T-cell (primary cell): ENCODE measurements around the gene TAPBP. TPM values are rescaled to one million over a fixed set of nuclear protein-coding genes. Genes with fewer than 3 reads are reported as not detected.
A peak's percentile ranks its signal among the peaks of the same experiment; 100 is the strongest.

Experiments
- ATAC-seq, 4 experiments: fragments of 200-7000 bp in 3 of 4; fragments of 150-1000 bp in 1 of 4; cut with Tn5 transposase; replicated peaks in 1 of 4; 1 replicate in 3 of 4; 2 replicates in 1 of 4; pipeline ENCODE4 v1.10.0; 2021; ENCODE audit warnings: moderate library complexity in 3 of 4, mild to moderate bottlenecking in 2 of 4, moderate number of reproducible peaks in 1 of 4
- CTCF ChIA-PET, 2 donors: fragments of 300-600 bp; sonication (Branson Sonifier 250); formaldehyde crosslinking; loops; one replicate each; lab custom pipeline; 2022; ENCODE audit warnings: antibody characterized with exemption in 2 of 2; lab: Charles Lee
- POLR2A ChIA-PET, 2 donors: fragments of 300-600 bp; sonication (Branson Sonifier 250); formaldehyde crosslinking; loops; one replicate each; lab custom pipeline; 2022; ENCODE audit warnings: antibody characterized with exemption in 2 of 2; lab: Charles Lee
- DNase-seq, 35 experiments: peaks; one replicate each; pipeline versions ENCODE4 v3.0.0 to v3.0.0-alpha.2; 2013 to 2023
- H3K27ac ChIP-seq: one replicate; pipeline ENCODE4 v1.5.1; 2013; ENCODE audit warnings: low read length
- H3K27me3 ChIP-seq, 2 experiments: replicated peaks in 1 of 2; 1 replicate in 1 of 2; 2 replicates in 1 of 2; pipeline versions ENCODE4 v1.6.1 to v1.7.0; 2013; ENCODE audit warnings: low read length in 1 of 2, mixed read lengths in 1 of 2; ENCODE audit not compliant: control insufficient read depth in 2 of 2, insufficient read depth in 2 of 2; ENCODE audit errors: extremely low read depth in 1 of 2
- H3K36me3 ChIP-seq, 2 donors: 1 replicate in 1 of 2; 2 replicates in 1 of 2; pipeline versions ENCODE4 v1.6.1 to v1.7.0; 2013; ENCODE audit warnings: low read length in 1 of 2; ENCODE audit not compliant: control insufficient read depth in 2 of 2, insufficient read depth in 1 of 2; ENCODE audit errors: extremely low read depth in 1 of 2
- H3K4me1 ChIP-seq, 2 experiments: 1 replicate in 1 of 2; 2 replicates in 1 of 2; pipeline versions ENCODE4 v1.6.1 to v1.7.0; 2013; ENCODE audit warnings: low read length in 2 of 2, mixed read lengths in 1 of 2; ENCODE audit not compliant: insufficient read depth in 2 of 2, control insufficient read depth in 1 of 2; ENCODE audit errors: extremely low read depth in 1 of 2
- H3K4me3 ChIP-seq, 2 donors: 1 replicate in 1 of 2; 2 replicates in 1 of 2; pipeline versions ENCODE4 v1.5.1 to v1.7.0; 2013; ENCODE audit warnings: mild to moderate bottlenecking in 2 of 2, low read length in 1 of 2, moderate library complexity in 1 of 2; ENCODE audit not compliant: control insufficient read depth in 1 of 2; ENCODE audit errors: extremely low read depth in 1 of 2
- H3K9me3 ChIP-seq: 2 replicates; pipeline ENCODE4 v1.7.0; 2013
- H3K27ac Mint-ChIP-seq, 2 donors: one replicate each; pipeline ENCODE4 v1.8.0; 2020 to 2021; ENCODE audit warnings: mild to moderate bottlenecking in 2 of 2, mixed read lengths in 2 of 2
- H3K27me3 Mint-ChIP-seq, 2 donors: one replicate each; pipeline ENCODE4 v1.8.0; 2021 to 2022; ENCODE audit warnings: mixed read lengths in 2 of 2
- H3K36me3 Mint-ChIP-seq: one replicate; pipeline ENCODE4 v1.8.0; 2021; ENCODE audit warnings: mixed read lengths
- H3K4me1 Mint-ChIP-seq, 3 donors: one replicate each; pipeline ENCODE4 v1.8.0; 2020 to 2022; ENCODE audit warnings: mixed read lengths in 3 of 3, mild to moderate bottlenecking in 1 of 3
- H3K4me3 Mint-ChIP-seq, 3 donors: one replicate each; pipeline ENCODE4 v1.8.0; 2020 to 2022; ENCODE audit warnings: mild to moderate bottlenecking in 3 of 3, mixed read lengths in 3 of 3, moderate library complexity in 3 of 3
- H3K9me3 Mint-ChIP-seq, 3 donors: one replicate each; pipeline ENCODE4 v1.8.0; 2020 to 2022; ENCODE audit warnings: mixed read lengths in 3 of 3
- WGBS: methylation state at CpG from one replicate; pipeline ENCODE4 v1.1.5; 2013; ENCODE audit warnings: missing lambda C conversion rate; ENCODE audit not compliant: insufficient coverage; 5-methylcytosine and 5-hydroxymethylcytosine counted together
- total RNA-seq, 35 experiments: library from RNA in 6 of 35; stranded (reverse) in 6 of 35; fragments of 120-200 nt in 1 of 35; gene quantifications; one replicate each; pipeline versions ENCODE4 v1.2.1 to v1.2.4 and lab custom pipeline; 2013 to 2026

TAPBP gene
- total RNA-seq, 5 donors from 2014 or later (not counting 1 experiment from before 2014, with no cell fraction given), result 224 to 271 (median 254) TPM

DNA sequence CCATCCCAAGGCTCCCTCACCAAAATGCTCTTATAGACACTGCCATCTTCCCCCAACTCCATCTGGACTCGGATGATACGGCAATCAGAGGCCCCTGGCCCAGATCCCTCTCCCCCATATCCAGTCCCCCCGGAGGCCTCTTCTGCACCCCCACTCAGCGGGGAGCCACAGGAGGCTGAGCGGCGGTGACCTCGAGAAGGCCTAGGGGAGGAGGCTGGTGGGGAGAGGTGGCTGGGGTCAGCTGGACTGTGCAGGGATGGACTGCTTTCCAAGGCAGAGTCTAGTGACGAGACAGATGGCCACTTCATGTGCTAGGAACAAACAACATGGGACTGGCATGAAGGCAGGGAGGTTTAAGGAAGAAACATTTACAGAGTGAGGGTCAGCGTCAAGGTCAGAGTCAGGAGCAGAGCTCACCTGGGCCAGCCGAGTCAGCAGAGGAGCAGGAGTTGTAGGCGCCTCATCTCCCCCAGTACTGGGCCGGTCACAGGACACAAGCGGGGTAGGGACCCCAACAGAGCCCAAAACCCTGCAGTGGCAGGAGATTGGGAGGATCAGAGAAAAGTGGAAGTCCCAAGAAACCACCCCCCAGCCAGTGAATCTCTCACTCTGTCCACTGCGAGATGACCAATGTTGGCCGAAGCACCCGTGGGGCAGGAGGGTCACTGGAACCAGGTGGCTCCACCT is 20.7 kb downstream of the TAPBP start:
- no peaks in the 10 kb centered on the region for H3K9me3 Mint-ChIP-seq
- H3K36me3 Mint-ChIP-seq, result peaks cover 33% of the 10 kb centered on the region
- H3K27me3 Mint-ChIP-seq, result no peaks in the 10 kb centered on the region

DNA sequence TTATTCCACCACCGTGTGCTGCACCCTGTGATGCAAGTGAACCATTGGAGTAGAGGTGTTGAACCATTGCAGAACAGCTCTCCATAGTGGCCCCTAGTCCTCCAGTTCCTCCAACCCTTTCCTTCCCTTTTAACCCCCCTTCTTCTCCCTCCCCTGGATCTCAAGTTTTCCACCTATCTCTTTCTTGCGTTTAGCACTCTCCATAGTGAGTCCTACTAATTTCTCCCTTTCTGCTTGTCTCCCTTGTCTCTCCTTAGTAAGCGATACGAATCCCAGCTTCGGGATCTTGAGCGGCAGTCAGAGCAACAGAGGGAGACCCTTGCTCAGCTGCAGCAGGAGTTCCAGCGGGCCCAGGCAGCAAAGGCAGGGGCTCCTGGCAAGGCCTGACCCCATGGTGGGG is 23.4 kb downstream of the TAPBP start:
- Histone ChIP-seq H3K4me3 (peak overlapping the region in 1 of 2 donors; percentile 97), H3K27ac (peak overlapping the region; percentile 65), H3K36me3 (peaks cover 8 to 54% of the 10 kb centered on the region in 2 donors), H3K4me1 (peaks cover 13 to 33% of the 10 kb centered on the region in 2 experiments), H3K27me3 (no peaks in the 10 kb centered on the region), H3K9me3 (no peaks in the 10 kb centered on the region)
- DNase-seq (no peak), ATAC-seq (no peak)
- H3K4me1 Mint-ChIP-seq, result peaks cover 44 to 51% (median 47%) of the 10 kb centered on the region in 3 donors
- peak overlapping the region; percentile 92 to 96 for H3K27ac Mint-ChIP-seq
- WGBS, result 100% methylated on average over 1 of the region's 7 CpGs
- H3K4me3 Mint-ChIP-seq, result peak overlapping the region; percentile 93 to 96 (median 96)
- no peaks in the 10 kb centered on the region for H3K9me3 Mint-ChIP-seq
- no peaks in the 10 kb centered on the region for H3K27me3 Mint-ChIP-seq
- peaks cover 39% of the 10 kb centered on the region for H3K36me3 Mint-ChIP-seq
- ChIA-PET POLR2A (interaction anchor here in 1 of 2 donors (2.8 kb wide), 1 partner anchor 13 kb away, joined by 10 read pairs; the partner anchor contains the start of gene B3GALT4), CTCF (interaction anchor here in 1 of 2 donors (1.0 kb wide), 1 partner anchor 9 kb away, joined by 3 read pairs; no protein-coding TSS in a partner anchor)

More for the DNA sequence above, 20.7 kb downstream of the TAPBP start:
- no peak overlapping the region for H3K4me3 Mint-ChIP-seq
- H3K9me3 ChIP-seq, result no peaks in the 10 kb centered on the region
- H3K4me1 Mint-ChIP-seq, result peaks cover 44 to 55% (median 48%) of the 10 kb centered on the region in 3 donors
- no peak overlapping the region for H3K27ac ChIP-seq
- ChIA-PET CTCF (no interaction called here), POLR2A (no interaction called here)
- H3K4me1 ChIP-seq, result peaks cover 15 to 38% of the 10 kb centered on the region in 2 experiments
- H3K4me3 ChIP-seq, result no peak overlapping the region
- ATAC-seq (no peak), DNase-seq (no peak)
- WGBS, result 100% methylated on average over 3 of the region's 16 CpGs
- H3K36me3 ChIP-seq, result peaks cover 3 to 61% of the 10 kb centered on the region in 2 donors
- no peaks in the 10 kb centered on the region for H3K27me3 ChIP-seq
- no peak overlapping the region for H3K27ac Mint-ChIP-seq

GRCh38 chr6:33289784-33290315 is 24.0 kb downstream of the TAPBP start:
- H3K27ac ChIP-seq, result peak overlapping the region; percentile 65
- ChIA-PET CTCF (interaction anchor here (0.5 to 2.4 kb wide), 9 partner anchors 9 to 435 kb away, joined by 4 to 11 read pairs (median 6); partner anchors contain the start of genes ZBTB22 (in 2 of the 2), B3GALT4 (in 1 of the 2), RPS18 (in 1 of the 2) and VPS52 (in 1 of the 2)), POLR2A (interaction anchor here (0.5 to 2.8 kb wide), 5 partner anchors 12 to 56 kb away, joined by 3 to 10 read pairs (median 3); partner anchors contain the start of gene B3GALT4 (in 2 of the 2))
- H3K36me3 ChIP-seq, result peaks cover 8 to 52% of the 10 kb centered on the region in 2 donors
- H3K4me1 ChIP-seq, result peaks cover 13 to 33% of the 10 kb centered on the region in 2 experiments
- WGBS, result 0% methylated on average over 4 of the region's 14 CpGs
- peak overlapping the region; percentile 82 to 97 for H3K4me3 ChIP-seq
- no peaks in the 10 kb centered on the region for H3K9me3 ChIP-seq
- Mint-ChIP-seq H3K4me1 (peaks cover 44 to 50% (median 47%) of the 10 kb centered on the region in 3 donors), H3K9me3 (no peaks in the 10 kb centered on the region), H3K36me3 (peaks cover 39% of the 10 kb centered on the region), H3K4me3 (peak overlapping the region; percentile 93 to 96 (median 96)), H3K27ac (peak overlapping the region; percentile 92 to 96), H3K27me3 (no peaks in the 10 kb centered on the region)
- DNase-seq, result no peak
- peak in 1 of 4 experiments; percentile 25 for ATAC-seq
- H3K27me3 ChIP-seq, result no peaks in the 10 kb centered on the region

DNA sequence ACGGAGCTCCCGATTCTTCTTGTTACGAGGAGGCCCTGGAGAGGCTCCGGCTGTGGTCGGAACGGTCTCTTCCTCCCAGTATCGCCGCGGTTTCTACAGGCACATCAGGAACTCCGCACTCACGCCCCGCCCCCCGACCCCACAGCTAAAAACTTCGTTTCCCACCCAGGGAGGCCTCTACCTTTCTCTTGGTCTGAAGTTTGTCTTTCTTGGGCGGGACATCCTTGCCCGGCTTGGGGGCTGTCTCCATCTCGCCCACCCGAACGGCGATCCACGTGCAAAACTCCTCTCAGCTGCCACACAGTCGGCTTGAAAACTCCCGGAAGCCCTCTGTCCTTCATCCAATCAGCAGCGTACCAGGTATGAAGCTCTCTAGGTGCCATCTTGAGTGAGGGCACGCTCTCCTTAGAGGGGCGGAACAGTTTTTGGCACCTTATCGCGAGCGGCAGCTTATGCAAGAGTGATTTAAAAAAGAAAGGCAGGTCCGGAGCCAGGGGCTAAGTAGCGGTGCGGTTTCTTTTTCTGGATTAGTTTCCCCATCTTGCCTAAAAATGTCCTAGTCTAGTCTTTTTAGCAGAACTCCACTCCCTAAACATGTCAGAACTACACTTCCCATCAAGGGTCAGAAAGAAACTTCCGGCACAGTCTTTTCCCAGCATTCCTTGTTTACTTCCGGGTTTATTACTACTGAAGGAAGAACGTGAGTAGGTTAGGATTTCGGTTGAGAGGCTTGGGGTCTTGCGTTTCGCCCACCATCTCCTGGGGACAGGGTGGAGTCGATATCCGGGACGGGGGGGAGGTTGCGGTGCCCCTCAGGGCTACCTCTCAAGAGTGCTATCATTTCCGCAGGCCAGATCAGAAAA is 24.7 kb downstream of the TAPBP start, which contains the start of the genes PFDN6 and WDR46:
Gene PFDN6, plus strand, starts transcription at position 681 of the 863 bp plus-strand sequence. CDS start 256 bp downstream, outside the sequence.
Gene WDR46, minus strand, starts transcription at position 319 of the 863 bp plus-strand sequence. Its CDS starts 69 bp downstream, at position 250.
- peak; percentile 67 to 90 (median 82) for DNase-seq
- Histone ChIP-seq H3K36me3 (peaks cover 8 to 46% of the 10 kb centered on the region in 2 donors), H3K27ac (peak within 1 kb of the TSS; percentile 65), H3K9me3 (no peaks in the 10 kb centered on the region), H3K4me3 (peak within 1 kb of the TSS; percentile 82 to 97), H3K27me3 (no peaks in the 10 kb centered on the region), H3K4me1 (peaks cover 13 to 33% of the 10 kb centered on the region in 2 experiments)
- WGBS, result 0% methylated on average over 37 of the region's 43 CpGs
- Mint-ChIP-seq H3K4me3 (peak within 1 kb of the TSS; percentile 93 to 96 (median 96)), H3K36me3 (peaks cover 42% of the 10 kb centered on the region), H3K27me3 (no peaks in the 10 kb centered on the region), H3K9me3 (no peaks in the 10 kb centered on the region), H3K4me1 (peaks cover 44 to 50% (median 49%) of the 10 kb centered on the region in 3 donors), H3K27ac (peak within 1 kb of the TSS; percentile 92 to 96)
- POLR2A ChIA-PET, result interaction anchor here (0.5 to 2.8 kb wide), 8 partner anchors 8 to 57 kb away, joined by 3 to 10 read pairs (median 4); partner anchors contain the start of genes B3GALT4 (in 2 of the 2), RPS18 (in 1 of the 2) and VPS52 (in 1 of the 2)
- CTCF ChIA-PET, result interaction anchor here (0.5 to 2.4 kb wide), 13 partner anchors 8 to 434 kb away, joined by 3 to 11 read pairs (median 4); partner anchors contain the start of genes B3GALT4 (in 1 of the 2), RPS18 (in 1 of the 2), VPS52 (in 1 of the 2) and ZBTB22 (in 1 of the 2)
- ATAC-seq, result peak; percentile 95 to 96 (median 96)

DNA sequence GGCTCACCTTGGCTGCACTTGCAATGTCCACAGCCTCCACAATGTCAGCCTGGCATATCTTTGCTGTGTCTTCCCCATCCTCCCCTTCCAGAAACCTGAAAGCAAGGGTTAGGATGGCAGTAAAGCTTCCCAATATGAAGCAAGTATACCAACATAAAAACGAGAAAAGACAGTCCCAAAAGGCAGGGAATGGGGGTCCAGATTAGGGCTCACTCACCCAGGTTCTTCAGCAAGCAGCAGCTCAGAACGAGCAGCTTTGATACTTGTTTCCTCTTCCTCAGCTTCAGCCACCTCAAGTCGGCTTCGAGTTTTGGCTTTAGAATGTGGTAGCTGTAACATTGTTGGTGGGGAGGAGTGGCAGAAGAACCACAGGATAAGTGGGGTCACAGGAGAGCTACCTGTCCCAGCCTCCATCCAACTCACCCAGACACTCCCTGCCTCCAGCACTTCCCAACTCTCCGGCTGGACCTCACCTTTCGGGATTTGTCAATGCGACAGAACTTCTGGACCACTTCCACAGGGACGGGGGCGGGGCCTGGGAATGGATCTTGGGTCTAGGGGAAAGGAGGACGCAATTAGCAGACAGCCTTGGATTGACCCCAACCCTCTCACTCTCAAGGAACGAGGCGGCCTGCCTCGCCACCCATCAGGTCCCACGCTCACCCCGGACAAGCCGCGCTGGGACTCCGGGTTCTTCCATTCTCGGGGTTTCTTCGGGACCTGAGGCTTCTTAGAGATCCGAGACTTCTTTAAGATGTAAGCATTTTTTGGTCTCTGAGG is 25.5 kb downstream of the TAPBP start:
- POLR2A ChIA-PET, result interaction anchor here (0.8 to 2.8 kb wide), 5 partner anchors 9 to 17 kb away, joined by 3 to 10 read pairs (median 6); partner anchors contain the start of genes B3GALT4 (in 2 of the 2), RPS18 (in 1 of the 2) and VPS52 (in 1 of the 2)
- Histone ChIP-seq H3K4me1 (peaks cover 13 to 33% of the 10 kb centered on the region in 2 experiments), H3K9me3 (no peaks in the 10 kb centered on the region), H3K36me3 (peaks cover 8 to 42% of the 10 kb centered on the region in 2 donors), H3K27me3 (no peaks in the 10 kb centered on the region), H3K27ac (no peak overlapping the region), H3K4me3 (peak overlapping the region; percentile 82 to 97)
- Mint-ChIP-seq H3K9me3 (no peaks in the 10 kb centered on the region), H3K27me3 (no peaks in the 10 kb centered on the region), H3K4me3 (peak overlapping the region; percentile 93 to 96 (median 96)), H3K36me3 (peaks cover 39% of the 10 kb centered on the region), H3K27ac (peak overlapping the region; percentile 92 to 96), H3K4me1 (peaks cover 44 to 50% (median 49%) of the 10 kb centered on the region in 3 donors)
- CTCF ChIA-PET, result interaction anchor here (0.5 to 2.4 kb wide), 11 partner anchors 9 to 84 kb away, joined by 3 to 11 read pairs (median 4); partner anchors contain the start of genes B3GALT4 (in 1 of the 2), HSD17B8 (in 1 of the 2), RPS18 (in 1 of the 2) and VPS52 (in 1 of the 2)
- peak in 1 of 4 experiments; percentile 2 for ATAC-seq
- DNase-seq, result no peak
- WGBS, result 2% methylated on average over 9 of the region's 21 CpGs
